NCI-H2107 treated with DMSO at 0.1 percent for 48 hours (cell line): Measurements from ENCODE around the gene PGAM2.
A peak's percentile ranks its signal among the peaks of the same experiment; 100 is the strongest.
"Not testable (repeated sequence)": the region's sequence is repeated elsewhere in the genome, so short reads cannot be mapped to it uniquely, and the experiment has no call there.

Experiments
- DNase-seq: peaks from one replicate; lab custom pipeline; 2025; ENCODE audit not compliant: unreplicated experiment; lab: John Stamatoyannopoulos, UW

The PGAM2 gene

DNA sequence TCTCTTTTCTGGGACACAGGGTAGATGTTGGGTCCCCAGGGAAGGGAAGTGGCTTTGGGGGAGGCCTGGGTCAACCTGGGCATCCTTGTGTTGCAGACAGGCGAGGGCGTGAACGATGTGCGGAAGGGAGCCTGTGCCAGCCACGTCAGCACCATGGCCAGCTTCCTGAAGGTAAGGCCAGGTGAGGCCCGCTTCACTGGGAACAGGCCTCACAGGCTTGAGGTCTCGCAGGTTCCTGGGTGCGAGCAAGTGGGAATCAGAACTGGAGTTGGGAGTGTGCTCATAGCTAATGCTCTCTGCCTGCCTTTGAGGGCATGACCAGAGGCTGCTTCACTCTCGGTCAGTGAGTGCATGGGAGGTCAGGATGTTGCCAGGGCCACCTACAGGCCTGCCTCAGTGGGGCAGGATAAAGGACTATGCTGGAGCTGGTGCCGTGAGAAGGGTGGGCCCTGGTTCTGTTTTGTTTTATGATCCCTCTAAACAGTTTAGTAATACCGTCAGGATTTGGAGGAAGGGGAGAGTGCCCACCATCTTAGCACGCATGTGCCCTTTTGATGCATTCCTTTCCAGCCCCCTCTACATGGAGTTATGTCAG lies 12.5 kb downstream of the PGAM2 start:
- no peak for DNase-seq

DNA sequence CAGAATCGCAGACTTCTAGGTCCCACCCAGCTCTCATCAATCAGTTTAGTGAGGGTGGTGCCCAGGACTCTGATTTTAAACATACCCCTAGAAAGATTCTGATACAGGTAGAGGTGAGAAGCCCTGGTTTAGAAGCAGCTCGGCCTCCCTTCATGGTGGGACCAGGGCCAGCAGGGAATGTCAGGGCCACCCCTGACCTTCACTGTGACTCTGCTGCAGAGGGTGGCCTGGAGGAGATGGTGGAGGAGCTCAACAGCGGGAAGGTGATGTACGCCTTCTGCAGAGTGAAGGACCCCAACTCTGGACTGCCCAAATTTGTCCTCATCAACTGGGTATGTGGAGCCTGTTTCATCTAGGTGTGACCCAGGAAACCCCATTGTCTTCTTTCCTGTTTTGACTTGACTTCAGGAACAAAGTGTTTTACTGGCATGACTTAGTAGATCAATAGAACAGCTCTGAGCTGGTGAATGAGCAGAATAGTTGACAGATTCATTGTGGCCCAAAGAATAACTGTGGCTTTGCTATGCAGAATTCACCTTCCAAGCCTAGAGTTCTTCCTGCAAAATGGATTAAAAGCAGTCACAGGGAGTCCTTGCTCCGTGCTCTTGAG lies 13.7 kb downstream of the PGAM2 start:
- no peak for DNase-seq

DNA sequence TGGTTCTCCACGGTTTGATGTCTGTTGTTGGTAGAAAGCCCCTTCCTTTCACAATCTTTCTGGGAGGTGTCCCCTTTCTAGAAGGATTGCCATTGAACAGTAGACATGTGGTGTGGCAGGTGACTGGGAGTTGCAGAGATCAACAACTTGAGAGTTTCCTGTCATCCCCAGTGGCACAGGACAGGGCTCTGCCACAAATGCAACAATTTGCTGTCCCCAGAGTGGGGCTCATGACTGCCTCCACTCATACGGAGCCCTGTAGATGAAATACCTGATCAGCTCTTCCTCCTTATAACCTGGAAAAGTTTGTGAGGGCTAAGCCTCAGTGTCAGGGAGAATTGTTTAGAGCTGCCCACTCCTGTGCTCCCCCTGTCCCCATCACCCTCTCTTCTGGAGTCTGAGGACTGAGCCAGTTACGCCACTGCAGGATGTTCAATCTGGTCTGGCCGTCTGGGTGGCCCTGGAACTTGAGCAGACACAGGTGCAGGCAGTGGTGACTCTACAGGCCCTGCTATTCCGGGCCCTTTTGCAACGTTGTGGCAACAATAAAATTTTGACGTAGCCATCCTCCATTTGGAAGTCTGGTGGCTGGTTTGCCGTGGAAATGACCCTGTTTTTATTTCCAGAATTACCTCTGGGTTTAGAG lies 14.3 kb downstream of the PGAM2 start:
- no peak for DNase-seq

DNA sequence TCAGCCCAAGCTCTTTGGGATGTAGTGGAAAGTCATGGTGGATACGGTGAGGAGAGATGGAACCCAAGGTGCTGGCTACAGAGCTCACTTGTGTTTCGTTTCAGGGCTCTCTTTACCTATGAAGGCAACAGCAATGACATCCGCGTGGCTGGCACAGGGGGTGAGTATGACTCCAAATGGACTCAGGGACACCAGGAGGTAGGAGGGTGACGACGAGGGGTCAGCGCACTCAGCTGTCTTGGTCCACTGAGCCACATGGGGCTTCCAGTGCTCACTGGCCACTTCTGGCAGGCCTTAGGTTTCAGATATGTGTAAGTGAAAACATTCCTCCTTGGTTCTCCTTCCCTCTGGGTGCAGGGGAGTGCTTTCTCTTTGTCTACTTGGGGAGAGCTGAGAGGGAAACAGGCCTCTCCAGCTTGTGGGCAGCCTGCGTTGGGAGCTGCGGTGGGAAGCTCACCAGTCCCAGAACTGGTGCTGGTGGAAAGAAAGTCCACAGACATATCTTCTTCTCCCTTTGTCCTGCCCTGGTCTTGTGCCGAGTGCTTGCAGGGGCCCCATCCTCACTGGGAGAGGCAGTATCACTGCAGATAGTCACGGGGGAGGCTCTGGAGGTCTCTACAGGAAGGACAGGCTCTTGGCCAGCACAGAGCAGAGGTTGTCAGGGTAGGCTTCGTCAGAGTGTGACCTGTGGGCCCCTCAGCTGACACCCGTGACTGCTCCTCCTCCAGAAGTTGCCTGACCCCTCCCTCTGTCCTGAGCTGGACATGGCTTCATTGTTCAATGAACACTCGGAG lies 15.0 kb downstream of the PGAM2 start:
- DNase-seq, result no peak

DNA sequence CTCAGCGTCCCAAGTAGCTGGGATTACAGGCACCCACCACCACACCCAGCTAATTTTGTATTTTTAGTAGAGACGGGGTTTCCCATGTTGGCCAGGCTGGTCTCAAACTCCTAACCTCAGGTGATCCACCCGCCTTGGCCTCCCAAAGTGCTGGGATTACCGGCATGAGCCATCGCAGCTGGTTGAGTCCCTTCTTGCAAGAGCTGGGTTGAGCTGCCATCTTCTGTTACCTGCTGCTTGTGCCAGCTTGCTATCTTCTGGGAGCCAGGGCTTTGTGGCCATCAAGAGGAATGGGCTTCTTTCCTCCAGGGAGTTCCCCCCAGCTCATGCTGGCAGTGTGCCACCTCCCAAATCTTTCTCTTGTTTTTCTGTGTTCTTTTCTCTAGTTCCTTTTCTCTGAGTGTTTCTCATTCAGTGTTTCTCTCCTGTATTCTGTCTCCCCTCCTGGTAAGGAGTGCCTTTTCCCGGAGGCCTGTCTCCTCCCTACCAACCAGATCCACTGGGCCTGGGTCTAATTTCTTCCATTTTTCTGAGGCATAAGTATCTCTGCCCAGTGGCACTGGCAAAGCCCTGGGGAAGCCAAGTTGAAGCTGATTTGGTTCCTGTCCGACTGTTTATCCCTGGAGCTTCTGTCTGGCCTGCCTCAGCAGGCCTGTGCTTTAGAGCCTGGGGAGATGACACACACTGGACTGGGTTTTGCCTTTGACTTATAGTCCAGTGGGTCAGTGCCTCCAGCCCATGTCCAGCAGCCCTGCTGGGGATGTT lies 17.2 kb downstream of the PGAM2 start:
- no peak for DNase-seq

- no peak for DNase-seq
These were observed 18.9 kb downstream of the PGAM2 start for GRCh38 chr7:44046321-44047061.

GRCh38 chr7:44045226-44046014 lies 19.9 kb downstream of the PGAM2 start:
- DNase-seq, result no peak

- DNase-seq, result peak; percentile 64
These were observed 20.8 kb downstream of the PGAM2 start, which contains the start of gene DBNL for GRCh38 chr7:44044315-44045225. TSS of gene DBNL (plus strand) at chr7:44044702. CDS start at chr7:44044738, 36 bp downstream.

GRCh38 chr7:44043902-44044301 lies 21.5 kb downstream of the PGAM2 start:
- DNase-seq, result no peak

GRCh38 chr7:44042221-44042620 lies 23.1 kb downstream of the PGAM2 start:
- DNase-seq, result no peak

DNA sequence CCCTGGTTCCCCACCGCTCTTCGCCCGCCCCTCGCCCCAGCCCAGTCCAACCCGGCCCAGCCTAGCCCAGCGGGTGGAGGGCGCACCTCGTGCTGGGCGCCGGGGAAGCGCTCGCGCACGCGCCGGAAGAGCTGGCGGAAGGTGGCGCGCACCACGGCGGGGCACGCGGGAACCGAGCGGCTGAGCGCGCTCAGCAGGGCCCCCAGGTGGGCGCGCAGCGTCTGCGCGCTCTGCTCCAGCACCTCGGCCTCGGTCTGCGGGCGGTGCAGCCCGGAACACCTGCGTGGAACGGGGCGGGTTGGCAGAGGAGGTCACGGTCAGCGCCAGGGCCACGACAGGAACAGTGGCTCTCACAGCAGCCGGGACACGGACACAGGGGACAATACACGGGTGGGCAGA lies 24.9 kb downstream of the PGAM2 start:
- DNase-seq, result not testable (repeated sequence)

- not testable (repeated sequence) for DNase-seq
These were observed 25.4 kb downstream of the PGAM2 start for GRCh38 chr7:44039800-44040492.

GRCh38 chr7:44038961-44039558 lies 26.3 kb downstream of the PGAM2 start:
- peak; percentile 81 for DNase-seq

GRCh38 chr7:44038553-44038952 lies 26.8 kb downstream of the PGAM2 start:
- not testable (repeated sequence) for DNase-seq

GRCh38 chr7:44037951-44038350 lies 27.4 kb downstream of the PGAM2 start:
- DNase-seq, result not testable (repeated sequence)

- DNase-seq, result not testable (repeated sequence)
These were observed 29.0 kb downstream of the PGAM2 start for GRCh38 chr7:44036364-44036763.
